Transverse colon (tissue), 4 donors: ENCODE measurements around the gene CCNY. TPM values are rescaled to one million over a fixed set of nuclear protein-coding genes. Genes with fewer than 3 reads are reported as not detected.

Experiments
- DNase-seq: peaks from one replicate; pipeline ENCODE4 v3.0.0-alpha.2; 2019
- H3K27ac ChIP-seq, 4 donors: fragments of 200-600 bp; sonication (generic); 2 replicates each; pipeline ENCODE4 v1.5.1; 2016 to 2018; ENCODE audit warnings: inconsistent platforms in 4 of 4
- H3K27me3 ChIP-seq: fragments of 200-600 bp; sonication (generic); 2 replicates; pipeline ENCODE4 v1.5.1; 2017; ENCODE audit warnings: inconsistent platforms
- H3K36me3 ChIP-seq, 4 donors: fragments of 200-600 bp; sonication (generic); 2 replicates each; pipeline ENCODE4 v1.5.1; 2017 to 2019; ENCODE audit warnings: inconsistent platforms in 4 of 4
- H3K4me1 ChIP-seq, 4 donors: fragments of 200-600 bp; sonication (generic); 2 replicates each; pipeline ENCODE4 v1.5.1; 2017 to 2020; ENCODE audit warnings: inconsistent platforms in 4 of 4
- H3K4me3 ChIP-seq, 4 donors: fragments of 200-600 bp; sonication (generic); 1 replicate in 1 of 4; 2 replicates in 3 of 4; pipeline versions ENCODE4 v1.5.1 to v1.6.1; 2017 to 2019; ENCODE audit warnings: inconsistent platforms in 4 of 4
- H3K9me3 ChIP-seq, 2 donors: fragments of 200-600 bp; sonication (generic); 2 replicates each; pipeline ENCODE4 v1.5.1; 2017 to 2019; ENCODE audit warnings: inconsistent platforms in 2 of 2
- CTCF ChIP-seq, 5 experiments: fragments of 200-600 bp in 3 of 5; fragments of 450-650 bp in 2 of 5; sonication (generic) in 3 of 5; IDR thresholded peaks; 1 replicate in 2 of 5; 2 replicates in 3 of 5; pipeline ENCODE4 v1.5.1; 2016 to 2017; ENCODE audit warnings: antibody characterized with exemption in 5 of 5, inconsistent platforms in 3 of 5, mild to moderate bottlenecking in 2 of 5, moderate library complexity in 1 of 5
- EP300 ChIP-seq: sonication (generic); formaldehyde crosslinking; IDR thresholded peaks from one replicate; pipeline ENCODE4 v1.6.1; 2017; ENCODE audit warnings: antibody characterized with exemption, low read depth
- POLR2A ChIP-seq: fragments of 450-650 bp; IDR thresholded peaks from one replicate; pipeline ENCODE4 v1.6.1; 2016; ENCODE audit warnings: antibody characterized with exemption, mild to moderate bottlenecking, moderate library complexity
- POLR2AphosphoS5 ChIP-seq, 3 donors: sonication (generic); formaldehyde crosslinking; IDR thresholded peaks; one replicate each; pipeline ENCODE4 v1.6.1; 2016; ENCODE audit warnings: antibody characterized with exemption in 3 of 3
- WGBS, 2 donors: methylation state at CpG; one replicate each; pipeline ENCODE4 v1.1.5; 2018; ENCODE audit warnings: low coverage in 1 of 2; 5-methylcytosine and 5-hydroxymethylcytosine counted together
- in situ Hi-C, 4 donors: fragments of 200-750 bp; cut with MboI; loops; one replicate each; pipeline versions ENCODE4 v1.15.0 to v1.15.1; 2017; ENCODE audit warnings: low sequenced_read_pairs in 3 of 4, low pct_ligation_motif_present in 1 of 4, low pct_unique_long_range_greater_than_20kb in 1 of 4
- intact Hi-C: fragments of 100-400 bp; cut with DNase I; formaldehyde crosslinking; loops from one replicate; pipeline ENCODE4 v1.15.1; 2023; ENCODE audit warnings: low total_unique reads
- total RNA-seq, 4 donors: library from RNA; depleted of rRNA; stranded (reverse); fragments of >200 nt; gene quantifications; one replicate each; pipeline ENCODE4 v1.1.0, GENCODE V29; 2016

Gene CCNY
- total RNA-seq, 4 donors from 2014 or later = 19.5 to 53.9 (median 41.4) TPM

DNA sequence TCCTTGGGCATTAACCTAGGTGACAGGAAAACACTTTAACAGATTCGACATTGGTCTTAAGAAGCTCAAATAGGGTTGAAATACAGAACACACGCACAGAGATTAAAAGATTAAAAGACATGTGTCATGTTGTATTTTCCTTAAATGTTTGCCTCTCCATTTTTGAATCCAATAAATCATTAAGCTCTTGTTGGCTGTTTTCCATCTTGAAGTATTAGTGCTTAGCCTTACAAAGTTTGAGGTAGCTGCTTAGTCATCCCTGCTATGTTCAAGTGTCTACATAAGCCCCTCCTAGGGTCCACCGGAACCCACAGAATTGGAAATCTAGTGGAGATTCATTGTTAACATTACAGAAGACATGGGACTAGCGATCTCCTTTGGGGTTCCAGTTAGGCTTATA lies 256.1 kb downstream of the CCNY start:
- H3K4me1 ChIP-seq = no peaks in the 10 kb centered on the region
- no peak for TF ChIP-seq CTCF (IDR thresholded peaks at IDR 0.05)
- no peak for TF ChIP-seq EP300
- TF ChIP-seq POLR2AphosphoS5 (IDR thresholded peaks at IDR 0.05) = no peak
- TF ChIP-seq POLR2A = no peak
- no peak for DNase-seq
- no peaks in the 10 kb centered on the region for H3K27me3 ChIP-seq
- no peak overlapping the region for H3K27ac ChIP-seq
- H3K4me3 ChIP-seq = no peak overlapping the region
- 87 to 89% methylated on average over 4 of the region's 4 CpGs for WGBS, 2 donors
- no peaks in the 10 kb centered on the region for H3K36me3 ChIP-seq
- intact Hi-C loops = no loop called here
- in situ Hi-C loops = loop anchor here in 1 of 4 donors (25.0 kb wide), 1 partner anchor 355 kb away; no protein-coding TSS in a partner anchor
- H3K9me3 ChIP-seq = no peaks in the 10 kb centered on the region

DNA sequence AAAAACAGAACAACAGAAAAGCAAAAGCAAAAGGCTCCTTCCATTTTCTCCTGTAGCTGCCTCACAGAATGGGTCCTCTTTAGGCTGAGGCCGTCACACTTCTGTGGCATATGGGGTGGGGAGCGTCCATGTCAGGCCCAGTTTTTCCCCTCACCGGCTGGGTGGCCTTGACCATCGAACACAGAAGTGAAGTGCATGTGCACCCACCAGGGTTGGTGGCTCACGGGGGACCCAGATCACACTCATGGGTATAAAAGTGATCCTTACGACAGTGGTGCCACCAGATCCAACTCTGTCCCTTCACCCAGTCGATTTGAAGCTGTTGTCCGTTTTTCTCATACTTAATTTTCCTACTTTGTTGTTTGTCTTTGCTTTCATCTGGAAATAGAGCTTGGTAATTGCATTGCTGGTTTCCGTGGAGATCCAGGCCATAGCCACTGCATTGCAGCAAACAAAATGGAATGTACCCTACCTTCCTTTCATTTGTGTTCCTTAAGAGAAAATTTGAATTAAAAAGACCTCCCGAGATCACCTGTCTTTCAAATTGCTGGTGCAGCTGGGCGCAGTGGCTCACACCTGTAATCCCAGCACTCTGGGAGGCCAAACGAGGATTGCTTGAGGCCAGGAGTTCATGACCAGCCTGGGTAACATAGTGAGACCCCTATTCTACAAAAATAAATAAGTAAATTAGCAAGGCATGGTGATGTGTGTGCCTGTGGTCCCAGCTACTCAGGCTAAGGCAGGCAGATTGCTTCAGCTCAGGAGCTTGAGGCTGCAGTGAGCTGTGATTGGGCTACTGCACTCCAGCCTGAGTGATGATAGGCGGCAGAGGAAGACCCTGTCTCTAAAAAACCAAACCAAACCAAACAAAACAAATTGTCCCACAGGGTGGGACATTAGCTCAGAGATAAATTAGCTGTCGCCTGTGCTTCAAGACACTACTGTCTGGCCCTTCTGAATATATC lies 258.1 kb downstream of the CCNY start:
- H3K27ac ChIP-seq = no peak overlapping the region
- H3K9me3 ChIP-seq = no peaks in the 10 kb centered on the region
- H3K4me3 ChIP-seq = no peak overlapping the region
- no peaks in the 10 kb centered on the region for H3K36me3 ChIP-seq
- H3K4me1 ChIP-seq = no peaks in the 10 kb centered on the region
- no peaks in the 10 kb centered on the region for H3K27me3 ChIP-seq
- intact Hi-C loops = no loop called here
- DNase-seq = no peak
- 71 to 76% methylated on average over 8 to 14 of the region's 14 CpGs for WGBS, 2 donors
- in situ Hi-C loops = loop anchor here in 1 of 4 donors (25.0 kb wide), 1 partner anchor 357 kb away; no protein-coding TSS in a partner anchor
- TF ChIP-seq POLR2A (no peak), CTCF (IDR thresholded peaks at IDR 0.05) (no peak), EP300 (no peak), POLR2AphosphoS5 (IDR thresholded peaks at IDR 0.05) (no peak)

DNA sequence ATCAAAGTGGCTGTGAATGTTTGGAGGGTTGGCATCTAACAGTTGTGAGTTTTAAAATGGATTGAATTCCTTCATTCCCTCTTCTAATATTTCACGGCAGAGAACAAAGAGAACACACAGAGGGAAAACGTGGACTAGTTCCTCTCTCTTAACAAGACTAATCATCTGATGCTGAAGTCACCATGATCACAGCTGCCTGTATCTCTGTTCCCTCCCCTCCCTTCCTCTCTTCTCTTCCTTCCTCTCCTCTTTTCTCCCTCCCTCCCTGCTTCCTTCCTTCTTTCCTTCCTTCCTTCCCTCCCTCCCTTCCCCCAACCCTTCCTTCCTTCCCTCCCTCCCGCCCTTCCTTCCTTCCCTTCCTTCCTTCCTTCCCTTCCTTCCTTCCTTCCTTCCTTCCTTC lies 258.8 kb downstream of the CCNY start:
- H3K36me3 ChIP-seq = no peaks in the 10 kb centered on the region
- intact Hi-C loops = no loop called here
- no peak for DNase-seq
- H3K4me3 ChIP-seq = no peak overlapping the region
- TF ChIP-seq CTCF (IDR thresholded peaks at IDR 0.05) (no peak), POLR2A (no peak), EP300 (no peak), POLR2AphosphoS5 (IDR thresholded peaks at IDR 0.05) (no peak)
- no peak overlapping the region for H3K27ac ChIP-seq
- in situ Hi-C loops = loop anchor here in 1 of 4 donors (25.0 kb wide), 1 partner anchor 358 kb away; no protein-coding TSS in a partner anchor
- no peaks in the 10 kb centered on the region for H3K9me3 ChIP-seq
- H3K27me3 ChIP-seq = no peaks in the 10 kb centered on the region
- 49 to 61% methylated on average over 2 to 3 of the region's 3 CpGs for WGBS, 2 donors
- H3K4me1 ChIP-seq = no peaks in the 10 kb centered on the region

DNA sequence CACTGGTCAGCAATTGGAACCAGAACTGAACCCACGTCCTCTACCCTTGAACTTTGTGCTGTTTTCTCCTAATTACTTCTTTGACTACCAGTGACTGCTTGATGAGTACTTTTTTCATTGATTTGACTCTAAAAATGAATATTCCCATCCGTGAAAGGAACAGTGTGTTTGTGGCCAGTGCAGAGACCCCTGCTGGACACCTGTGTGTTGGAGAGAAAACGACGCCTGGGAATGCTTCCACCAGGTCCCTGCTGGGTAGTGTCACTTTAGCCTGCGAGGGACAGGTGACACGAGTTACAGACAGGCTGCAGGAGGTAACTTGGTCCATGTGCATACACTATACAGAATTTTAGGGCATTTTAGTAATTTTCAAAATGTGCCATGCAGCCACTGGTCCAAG lies 262.1 kb downstream of the CCNY start:
- in situ Hi-C loops (loop anchor here in 1 of 4 donors (25.0 kb wide), 1 partner anchor 361 kb away; no protein-coding TSS in a partner anchor), intact Hi-C loops (no loop called here)
- H3K4me1 ChIP-seq = no peaks in the 10 kb centered on the region
- 36 to 80% methylated on average over 1 to 6 of the region's 6 CpGs for WGBS, 2 donors
- TF ChIP-seq EP300 = no peak
- no peak for TF ChIP-seq POLR2A
- TF ChIP-seq CTCF (IDR thresholded peaks at IDR 0.05) = peak in 3 of 5 experiments; percentile 8 to 15 (median 11)
- TF ChIP-seq POLR2AphosphoS5 (IDR thresholded peaks at IDR 0.05) = no peak
- H3K4me3 ChIP-seq = no peak overlapping the region
- H3K36me3 ChIP-seq = no peaks in the 10 kb centered on the region
- no peak for DNase-seq
- no peak overlapping the region for H3K27ac ChIP-seq
- no peaks in the 10 kb centered on the region for H3K27me3 ChIP-seq
- H3K9me3 ChIP-seq = no peaks in the 10 kb centered on the region
